HepG2 (cell line): ENCODE data around the gene TMEM200C. TPM values are rescaled to one million over a fixed set of nuclear protein-coding genes. Genes with fewer than 3 reads are reported as not detected.

ENCODE experiments used
- ATAC-seq: fragments of 200-7000 bp; cut with Tn5 transposase; 3 replicates; pipeline ENCODE4 v1.9.1; 2020; ENCODE audit warnings: mild to moderate bottlenecking, moderate library complexity
- BruUV-seq: library from RNA; stranded (reverse); fragments of 400-500 nt; replicated peaks from 2 replicates; lab custom pipeline; 2021; lab: Mats Ljungman, UMichigan
- CTCF ChIA-PET: fragments of 300-600 bp; formaldehyde crosslinking; extraction: SDS; loops from one replicate; lab custom pipeline; 2021; ENCODE audit warnings: low total read pairs, inconsistent platforms, low intra/inter-chr PET ratio; lab: Yijun Ruan, JAX
- POLR2A ChIA-PET: fragments of 350-600 bp; sonication (Branson Sonifier 250); formaldehyde crosslinking; loops from one replicate; lab custom pipeline; 2020; ENCODE audit warnings: antibody characterized with exemption, inconsistent platforms; lab: Yijun Ruan, JAX
- DNase-seq: peaks from one replicate; pipeline ENCODE4 v3.0.0-alpha.2; 2015; ENCODE audit warnings: low spot score
- FAIRE-seq: peaks from 3 replicates; lab custom pipeline; 2011; peaks lifted over from hg19 to GRCh38; lab: Jason Lieb, UNC
- H2AFZ ChIP-seq: one replicate; pipeline ENCODE4 v1.6.1; 2011; ENCODE audit warnings: low read length, inconsistent platforms
- H3K27ac ChIP-seq: fragments of 300-600 bp; 3 replicates; pipeline ENCODE4 v1.8.0; 2011; ENCODE audit warnings: mixed run types, mild to moderate bottlenecking, mixed read lengths, low read length, inconsistent platforms; ENCODE audit not compliant: insufficient read depth; ENCODE audit errors: extremely low read length
- H3K27me3 ChIP-seq, 2 experiments: fragments of 200-600 bp in 1 of 2; 2 replicates in 1 of 2; 3 replicates in 1 of 2; pipeline versions ENCODE4 v1.6.0 to v1.8.0; 2011; ENCODE audit warnings: low read length in 2 of 2, mild to moderate bottlenecking in 2 of 2, moderate library complexity in 2 of 2, inconsistent platforms in 1 of 2; ENCODE audit not compliant: insufficient read depth in 2 of 2, control insufficient read depth in 1 of 2
- H3K36me3 ChIP-seq, 2 experiments: fragments of 200-600 bp in 1 of 2; replicated peaks in 1 of 2; 2 replicates in 1 of 2; 3 replicates in 1 of 2; pipeline versions ENCODE4 v1.5.1 to v1.8.0; 2011; ENCODE audit warnings: low read length in 2 of 2, inconsistent platforms in 1 of 2; ENCODE audit not compliant: insufficient read depth in 2 of 2, control insufficient read depth in 1 of 2
- H3K4me1 ChIP-seq: 2 replicates; pipeline ENCODE4 v1.5.1; 2012; ENCODE audit warnings: low read length, inconsistent platforms; ENCODE audit not compliant: insufficient read depth
- H3K4me2 ChIP-seq: 2 replicates; pipeline ENCODE4 v1.6.0; 2011; ENCODE audit warnings: low read depth, low read length, inconsistent platforms
- H3K4me3 ChIP-seq, 3 experiments: fragments of 200-600 bp in 1 of 3; sonication (generic), shearing (Covaris generic) in 1 of 3; replicated peaks in 1 of 3; 2 replicates each; pipeline ENCODE4 v1.5.1; 2011 to 2016; ENCODE audit warnings: low read length in 3 of 3, inconsistent platforms in 2 of 3, low read depth in 2 of 3, mild to moderate bottlenecking in 2 of 3, control low read depth in 1 of 3, mixed read lengths in 1 of 3; ENCODE audit not compliant: insufficient read depth in 1 of 3
- H3K79me2 ChIP-seq: one replicate; pipeline ENCODE4 v1.6.1; 2011; ENCODE audit warnings: low read length, inconsistent platforms; ENCODE audit not compliant: insufficient read depth
- H3K9ac ChIP-seq: 2 replicates; pipeline ENCODE4 v1.6.0; 2011; ENCODE audit warnings: mild to moderate bottlenecking, low read depth, low read length, inconsistent platforms; ENCODE audit not compliant: insufficient read depth
- H3K9me3 ChIP-seq: 2 replicates; pipeline ENCODE4 v1.5.1; 2012; ENCODE audit warnings: mild to moderate bottlenecking, low read length
- H4K20me1 ChIP-seq: 2 replicates; pipeline ENCODE4 v1.6.0; 2011; ENCODE audit warnings: inconsistent platforms, mild to moderate bottlenecking, low read length, moderate library complexity; ENCODE audit not compliant: insufficient read depth
- ATF3 ChIP-seq: sonication (generic); formaldehyde crosslinking; IDR thresholded peaks from 2 replicates; pipeline ENCODE4 v1.4.0; 2020; ENCODE audit warnings: missing genetic modification reagents
- BORCS8-MEF2B ChIP-seq: sonication (generic); formaldehyde crosslinking; IDR thresholded peaks from 2 replicates; pipeline ENCODE4 v1.8.0; 2022; ENCODE audit warnings: mild to moderate bottlenecking, missing genetic modification reagents
- BRD4 ChIP-seq: sonication (generic); formaldehyde crosslinking; IDR thresholded peaks from 2 replicates; pipeline ENCODE4 v1.4.0; 2020; ENCODE audit warnings: missing genetic modification reagents
- FOXC1 ChIP-seq: sonication (generic); formaldehyde crosslinking; IDR thresholded peaks from 2 replicates; pipeline ENCODE4 v1.8.0; 2022; ENCODE audit warnings: mild to moderate bottlenecking, missing genetic modification reagents, borderline replicate concordance
- HHEX ChIP-seq: IDR thresholded peaks from 2 replicates; pipeline ENCODE4 v1.6.1; 2016; ENCODE audit warnings: control low read depth
- HNF4A ChIP-seq: sonication (generic); formaldehyde crosslinking; IDR thresholded peaks from 2 replicates; pipeline ENCODE4 v1.4.0; 2020; ENCODE audit warnings: missing genetic modification reagents
- KMT2B ChIP-seq: IDR thresholded peaks from 2 replicates; pipeline ENCODE4 v1.6.1; 2016; ENCODE audit warnings: missing genetic modification reagents, missing compliant biosample characterization
- MLLT10 ChIP-seq: sonication (generic); formaldehyde crosslinking; IDR thresholded peaks from 2 replicates; pipeline ENCODE4 v1.4.0; 2020; ENCODE audit warnings: missing genetic modification reagents
- NFATC3 ChIP-seq: sonication (generic); formaldehyde crosslinking; IDR thresholded peaks from 2 replicates; pipeline ENCODE4 v1.5.1; 2020; ENCODE audit warnings: mild to moderate bottlenecking, missing genetic modification reagents
- PITX1 ChIP-seq: sonication (generic); formaldehyde crosslinking; IDR thresholded peaks from 2 replicates; pipeline ENCODE4 v1.5.1; 2020; ENCODE audit warnings: mild to moderate bottlenecking, missing genetic modification reagents
- PLRG1 ChIP-seq: fragments of 450-650 bp; conservative IDR thresholded peaks from 2 replicates; pipeline ENCODE4 v1.6.1; 2016
- POGK ChIP-seq: sonication (generic); formaldehyde crosslinking; conservative IDR thresholded peaks from 2 replicates; pipeline ENCODE4 v1.8.0; 2022; ENCODE audit warnings: mild to moderate bottlenecking, moderate library complexity, missing genetic modification reagents
- POLR2A ChIP-seq, 2 experiments: IDR thresholded peaks; 2 replicates each; pipeline ENCODE4 v1.6.1; 2011; ENCODE audit warnings: low read depth in 2 of 2, low read length in 2 of 2, mild to moderate bottlenecking in 1 of 2, moderate library complexity in 1 of 2; ENCODE audit not compliant: insufficient read depth in 1 of 2
- SAFB2 ChIP-seq: sonication (generic); formaldehyde crosslinking; IDR thresholded peaks from 2 replicates; pipeline ENCODE4 v1.5.1; 2020; ENCODE audit warnings: missing genetic modification reagents, low read depth, mild to moderate bottlenecking, borderline replicate concordance
- TMF1 ChIP-seq: sonication (generic); formaldehyde crosslinking; IDR thresholded peaks from 2 replicates; pipeline ENCODE4 v1.8.1; 2022; ENCODE audit warnings: low read depth, missing genetic modification reagents
- ZFP36 ChIP-seq: fragments of 150-350 bp; IDR thresholded peaks from 2 replicates; pipeline ENCODE4 v1.6.1; 2018; ENCODE audit warnings: borderline replicate concordance, low read length, low read depth; ENCODE audit not compliant: partially characterized antibody
- ZNF230 ChIP-seq: sonication (generic); formaldehyde crosslinking; IDR thresholded peaks from 2 replicates; pipeline ENCODE4 v1.4.0; 2020; ENCODE audit warnings: mild to moderate bottlenecking, missing genetic modification reagents
- ZNF354B ChIP-seq: sonication (generic); formaldehyde crosslinking; IDR thresholded peaks from 2 replicates; pipeline ENCODE4 v1.8.0; 2022; ENCODE audit warnings: mild to moderate bottlenecking, missing genetic modification reagents
- ZNF572 ChIP-seq: sonication (generic); formaldehyde crosslinking; IDR thresholded peaks from 2 replicates; pipeline ENCODE4 v1.5.1; 2020; ENCODE audit warnings: mild to moderate bottlenecking, missing genetic modification reagents
- WGBS: methylation state at CpG from one replicate; pipeline ENCODE4 v1.1.6; 2017; ENCODE audit warnings: low lambda C conversion rate; 5-methylcytosine and 5-hydroxymethylcytosine counted together
- in situ Hi-C: cut with HindIII; loops from 2 replicates; pipeline ENCODE4 v1.10.0; 2017; ENCODE audit warnings: low pct_unique_long_range_greater_than_20kb; ENCODE audit not compliant: extremely low pct_ligation_motif_present
- intact Hi-C: fragments of 100-400 bp; cut with micrococcal nuclease; formaldehyde crosslinking; loops from one replicate; pipeline ENCODE4 v1.10.0; 2022; ENCODE audit not compliant: unreplicated experiment
- polyA plus RNA-seq, 8 experiments: library from polyadenylated mRNA; depleted of rRNA in 3 of 8; stranded (reverse) in 7 of 8; unstranded in 1 of 8; fragments of >200 nt; fragmentation: Illumina TruSeq in 4 of 8; extraction: Trizol in 4 of 8; gene quantifications; 2 replicates each; pipeline versions ENCODE4 v1.2.1 to v1.2.3, GENCODE V29; 2011 to 2016; ENCODE audit warnings: low read depth in 4 of 8, missing spikeins in 1 of 8, mixed read lengths in 1 of 8; ENCODE audit not compliant: insufficient read depth in 1 of 8
- total RNA-seq, 5 experiments: library from RNA; depleted of rRNA; stranded (reverse); fragments of >200 nt; fragmentation: Illumina TruSeq; extraction: Trizol; gene quantifications; 2 replicates each; pipeline ENCODE4 v1.2.3, GENCODE V29; 2016; ENCODE audit warnings: low read depth in 1 of 5

TMEM200C gene
- total and polyA plus RNA-seq, 2 of the 13 experiments (the other 11 are each of a cell fraction or from before 2014, with no cell fraction given) = 0.04 TPM; not detected in 1

DNA sequence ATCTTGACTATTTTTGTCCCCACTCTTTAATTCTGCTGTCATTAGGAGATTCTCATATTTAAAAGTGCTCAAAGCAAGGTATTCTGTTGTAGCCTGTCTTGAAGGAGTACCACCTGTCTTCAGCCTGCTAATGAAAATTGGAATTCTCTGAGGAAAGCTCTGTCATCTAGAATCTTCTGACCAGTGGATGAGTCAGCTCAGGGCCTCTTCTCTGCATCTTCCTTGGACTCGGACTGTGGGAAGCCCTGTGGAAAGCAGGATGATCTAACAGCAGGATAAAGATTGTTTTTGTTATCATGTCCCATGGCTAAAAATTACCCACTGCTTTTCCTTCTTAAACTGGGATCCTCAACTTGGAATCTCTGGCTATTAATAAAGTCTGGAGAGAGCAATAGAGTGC, 18.7 kb upstream of the TMEM200C start:
- no peak overlapping the region for H3K4me2 ChIP-seq
- POLR2A ChIA-PET = no interaction called here

DNA sequence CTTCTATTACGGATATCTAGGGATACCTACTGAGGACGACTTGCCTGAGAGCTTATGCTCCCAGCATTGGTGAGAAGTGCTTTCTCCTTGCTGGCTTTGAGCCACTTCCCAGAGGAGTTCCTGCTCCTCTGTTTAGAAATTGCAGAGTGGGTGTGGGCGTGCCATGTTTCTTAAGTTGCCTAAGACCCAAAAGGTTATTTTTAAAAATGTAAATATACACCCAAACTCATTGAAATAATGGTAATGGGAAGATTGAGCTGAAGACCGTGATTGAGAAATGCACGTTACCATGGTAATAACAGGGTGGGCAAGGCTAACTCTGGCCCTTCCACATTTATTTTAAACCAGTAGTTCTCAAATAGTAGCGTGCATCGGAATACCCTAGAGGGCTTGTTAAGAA, 17.2 kb upstream of the TMEM200C start:
- no peaks in the 10 kb centered on the region for H3K4me1 ChIP-seq
- ATAC-seq (no peak), FAIRE-seq (no peak), DNase-seq (no peak)
- intact Hi-C loops (no loop called here), in situ Hi-C loops (no loop called here)
- H4K20me1 ChIP-seq = no peaks in the 10 kb centered on the region
- no peaks in the 10 kb centered on the region for H3K9me3 ChIP-seq
- 40% methylated on average over 7 of the region's 7 CpGs for WGBS
- H3K9ac ChIP-seq = no peak overlapping the region
- BruUV-seq = no TSS peak
- H3K27me3 ChIP-seq = peaks cover 1 to 24% of the 10 kb centered on the region in 2 experiments; a peak in 2 of 5 replicates
- no peaks in the 10 kb centered on the region for H3K79me2 ChIP-seq
- no peak overlapping the region for H3K27ac ChIP-seq
- no peaks in the 10 kb centered on the region for H3K36me3 ChIP-seq
- H3K4me2 ChIP-seq = no peak overlapping the region
- H3K4me3 ChIP-seq = no peak overlapping the region
- no peak overlapping the region for H2AFZ ChIP-seq
- CTCF ChIA-PET = no interaction called here
- POLR2A ChIA-PET = no interaction called here
- TF ChIP-seq PITX1 (CRISPR knock-in tag) (no peak), HNF4A (CRISPR knock-in tag) (no peak), ZNF230 (CRISPR knock-in tag) (no peak), ZNF572 (CRISPR knock-in tag) (no peak), BORCS8-MEF2B (no peak), ZFP36 (no peak), KMT2B (CRISPR knock-in tag) (no peak), BRD4 (CRISPR knock-in tag) (no peak), MLLT10 (no peak), FOXC1 (CRISPR knock-in tag) (no peak), PLRG1 (no peak), ZNF354B (no peak), TMF1 (CRISPR knock-in tag) (no peak), POLR2A (IDR thresholded peaks at IDR 0.05; ENCODE audit: insufficient read depth in 1 of 2, low read depth in 2 of 2, low read length in 2 of 2) (no peak), NFATC3 (CRISPR knock-in tag) (no peak), ATF3 (CRISPR knock-in tag) (no peak)

More for the DNA sequence above, 18.7 kb upstream of the TMEM200C start:
- ATAC-seq = no peak
- Histone ChIP-seq H4K20me1 (no peaks in the 10 kb centered on the region), H3K27me3 (peaks cover 1 to 33% of the 10 kb centered on the region in 2 experiments; a peak in 4 of 5 replicates), H3K27ac (no peak overlapping the region), H3K79me2 (no peaks in the 10 kb centered on the region), H3K36me3 (no peaks in the 10 kb centered on the region), H3K4me3 (no peak overlapping the region), H3K9me3 (no peaks in the 10 kb centered on the region), H2AFZ (no peak overlapping the region), H3K9ac (no peak overlapping the region), H3K4me1 (no peaks in the 10 kb centered on the region)
- TF ChIP-seq SAFB2 (CRISPR knock-in tag) = no peak
- no peak for TF ChIP-seq HHEX (CRISPR knock-in tag)
- no peak for TF ChIP-seq POGK (CRISPR knock-in tag)
- no peak for DNase-seq
- in situ Hi-C loops (no loop called here), intact Hi-C loops (no loop called here)
- no peak for FAIRE-seq
- WGBS = 0% methylated on average over 1 of the region's 1 CpG
- CTCF ChIA-PET = no interaction called here
- BruUV-seq = no TSS peak
